Fibroblast of the aortic adventitia (primary cell): ENCODE measurements around the gene BTD. TPM values are rescaled to one million over a fixed set of nuclear protein-coding genes. Genes with fewer than 3 reads are reported as not detected.

Source experiments
- DNase-seq: peaks from one replicate; pipeline ENCODE4 v3.0.0-alpha.2; 2010; ENCODE audit warnings: low read depth
- H3K4me3 ChIP-seq: 2 replicates; pipeline ENCODE4 v1.5.1; 2011; ENCODE audit warnings: low read depth, mild to moderate bottlenecking, control low read depth, low read length, moderate library complexity
- CTCF ChIP-seq: IDR thresholded peaks from 2 replicates; pipeline ENCODE4 v1.5.1; 2011; ENCODE audit warnings: mild to moderate bottlenecking, low read length, control low read depth, inconsistent platforms; ENCODE audit not compliant: insufficient read depth
- small RNA-seq: library from RNA; depleted of rRNA; stranded (forward); fragments of <200 nt; gene quantifications from one replicate; pipeline ENCODE3, GENCODE V24; 2012
- total RNA-seq: library from RNA; depleted of rRNA; stranded (reverse); fragments of >200 nt; gene quantifications from 2 replicates; pipeline ENCODE4 v1.2.3, GENCODE V29; 2012; ENCODE audit warnings: low replicate concordance

The BTD gene
- total RNA-seq, 1 donor = 19.7 TPM

- no peak for TF ChIP-seq CTCF
- H3K4me3 ChIP-seq = no peak overlapping the region
- DNase-seq = no peak
Observed at GRCh38 chr3:15690748-15691147, 89.2 kb downstream of the BTD start.

GRCh38 chr3:15693355-15693754, 91.8 kb downstream of the BTD start:
- TF ChIP-seq CTCF = peak; percentile 32
- no peak overlapping the region for H3K4me3 ChIP-seq
- peak; percentile 51 for DNase-seq

GRCh38 chr3:15694628-15695027, 93.1 kb downstream of the BTD start:
- no peak for DNase-seq
- no peak overlapping the region for H3K4me3 ChIP-seq
- no peak for TF ChIP-seq CTCF

Small RNAs within 50 kb of the gene (small RNA-seq; reads per million reads assigned to genes)
- not detected for gene MIR3134

Other genes starting within 250 kb of the BTD start
- gene METTL6, start 174.2 kb upstream of the BTD start, total RNA-seq = 30.0 and 30.6 TPM in 2 replicates
- 15.2 and 21.1 TPM in 2 replicates for gene EAF1, start 174.1 kb upstream of the BTD start, total RNA-seq
- gene COLQ, start 80.0 kb upstream of the BTD start, total RNA-seq = 1.2 and 1.8 TPM in 2 replicates
- gene HACL1, start 176 bp upstream of the BTD start, total RNA-seq = 32.4 and 48.9 TPM in 2 replicates
- gene ANKRD28, start 196.2 kb downstream of the BTD start, total RNA-seq = 117 and 121 TPM in 2 replicates